ENCODE data around the gene CPB1. TPM values are rescaled to one million over a fixed set of nuclear protein-coding genes. Genes with fewer than 3 reads are reported as not detected.

Gene CPB1
- total and polyA plus RNA-seq, 10 of the 15 experiments (the other 5 are each of a cell fraction or from before 2014, with no cell fraction given): 4.8 TPM; not detected in 9

DNA sequence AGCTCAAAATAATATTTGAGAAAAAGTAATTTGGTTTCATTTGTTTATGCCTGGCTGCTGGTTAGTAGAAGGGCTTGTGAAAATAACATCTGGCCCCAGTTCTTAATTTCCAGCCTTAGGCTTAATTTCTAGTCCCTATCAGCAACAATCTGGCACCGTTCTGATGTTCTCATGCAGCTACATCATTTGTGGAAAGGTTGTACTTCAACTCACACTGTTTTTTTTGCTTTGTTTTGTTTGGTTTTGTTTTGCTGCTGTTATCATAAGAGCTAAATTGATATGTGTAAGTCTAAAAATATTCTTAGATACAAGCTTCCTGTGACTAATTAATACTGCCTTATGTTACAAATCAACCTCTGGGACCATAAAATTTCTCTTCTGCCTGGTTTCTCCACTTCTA, 46.4 kb downstream of the CPB1 start (continued):
- TF ChIP-seq CHD1 (IDR thresholded peaks at IDR 0.05; ENCODE audit: low read depth, low read length) (no peak), HCFC1 (IDR thresholded peaks at IDR 0.05; ENCODE audit: low read length) (no peak)
- TF ChIP-seq, protein P1, sequence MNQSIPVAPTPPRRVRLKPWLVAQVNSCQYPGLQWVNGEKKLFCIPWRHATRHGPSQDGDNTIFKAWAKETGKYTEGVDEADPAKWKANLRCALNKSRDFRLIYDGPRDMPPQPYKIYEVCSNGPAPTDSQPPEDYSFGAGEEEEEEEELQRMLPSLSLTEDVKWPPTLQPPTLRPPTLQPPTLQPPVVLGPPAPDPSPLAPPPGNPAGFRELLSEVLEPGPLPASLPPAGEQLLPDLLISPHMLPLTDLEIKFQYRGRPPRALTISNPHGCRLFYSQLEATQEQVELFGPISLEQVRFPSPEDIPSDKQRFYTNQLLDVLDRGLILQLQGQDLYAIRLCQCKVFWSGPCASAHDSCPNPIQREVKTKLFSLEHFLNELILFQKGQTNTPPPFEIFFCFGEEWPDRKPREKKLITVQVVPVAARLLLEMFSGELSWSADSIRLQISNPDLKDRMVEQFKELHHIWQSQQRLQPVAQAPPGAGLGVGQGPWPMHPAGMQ (IDR thresholded peaks at IDR 0.05; ENCODE audit: borderline replicate concordance): no peak

DNA sequence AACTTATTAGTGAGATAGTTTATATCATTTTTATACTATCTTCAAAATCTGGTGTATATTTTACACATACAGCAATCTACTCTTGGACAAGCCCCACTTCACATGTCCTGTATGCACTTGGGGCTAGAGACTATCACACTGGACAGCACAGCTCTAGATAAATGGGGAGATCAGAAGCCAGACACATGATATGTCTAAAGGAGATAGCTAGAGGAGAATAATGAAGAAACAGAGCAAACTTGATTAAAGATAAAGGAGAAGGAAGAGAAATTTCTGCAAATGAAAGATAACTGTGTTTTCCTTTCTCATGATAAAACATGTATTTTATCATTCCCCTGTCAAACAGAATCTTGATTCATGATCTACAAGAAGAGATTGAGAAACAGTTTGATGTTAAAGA, 50.5 kb downstream of the CPB1 start:
- ChIA-PET POLR2A (no interaction called here), CTCF (interaction anchor here (1.1 kb wide), 1 partner anchor 18 kb away, joined by 6 read pairs; no protein-coding TSS in a partner anchor), RAD21 (ENCODE audit: unreplicated experiment) (no interaction called here), SMC1A (ENCODE audit: uncharacterized antibody, unreplicated experiment) (no interaction called here)
- in situ Hi-C loops (cut with MboI): no loop called here
- Histone ChIP-seq H2AFZ (ENCODE audit: control insufficient read depth, low read depth, low read length) (no peak overlapping the region), H3K79me2 (ENCODE audit: control insufficient read depth, insufficient read depth, low read length) (no peaks in the 10 kb centered on the region), H3K4me2 (ENCODE audit: control insufficient read depth, insufficient read depth) (no peak overlapping the region), H3K4me3 (no peak overlapping the region), H4K20me1 (ENCODE audit: control insufficient read depth, insufficient read depth) (no peaks in the 10 kb centered on the region), H3K4me1 (ENCODE audit: control insufficient read depth, insufficient read depth, low read length) (no peaks in the 10 kb centered on the region), H3K9ac (ENCODE audit: control insufficient read depth, insufficient read depth, low read length) (no peak overlapping the region), H3K27ac (ENCODE audit: control insufficient read depth, insufficient read depth) (no peak overlapping the region), H3K9me3 (replicated peaks; ENCODE audit: control insufficient read depth, insufficient read depth, low read length) (no peaks in the 10 kb centered on the region), H3K27me3 (replicated peaks in 1 of 2; ENCODE audit: control insufficient read depth in 2 of 2, insufficient read depth in 2 of 2, low read length in 1 of 2) (no peaks in the 10 kb centered on the region; a peak in 1 of 4 replicates), H3K36me3 (ENCODE audit: control insufficient read depth in 2 of 2, insufficient read depth in 2 of 2, low read length in 1 of 2) (no peaks in the 10 kb centered on the region)
- TF ChIP-seq, protein P2, sequence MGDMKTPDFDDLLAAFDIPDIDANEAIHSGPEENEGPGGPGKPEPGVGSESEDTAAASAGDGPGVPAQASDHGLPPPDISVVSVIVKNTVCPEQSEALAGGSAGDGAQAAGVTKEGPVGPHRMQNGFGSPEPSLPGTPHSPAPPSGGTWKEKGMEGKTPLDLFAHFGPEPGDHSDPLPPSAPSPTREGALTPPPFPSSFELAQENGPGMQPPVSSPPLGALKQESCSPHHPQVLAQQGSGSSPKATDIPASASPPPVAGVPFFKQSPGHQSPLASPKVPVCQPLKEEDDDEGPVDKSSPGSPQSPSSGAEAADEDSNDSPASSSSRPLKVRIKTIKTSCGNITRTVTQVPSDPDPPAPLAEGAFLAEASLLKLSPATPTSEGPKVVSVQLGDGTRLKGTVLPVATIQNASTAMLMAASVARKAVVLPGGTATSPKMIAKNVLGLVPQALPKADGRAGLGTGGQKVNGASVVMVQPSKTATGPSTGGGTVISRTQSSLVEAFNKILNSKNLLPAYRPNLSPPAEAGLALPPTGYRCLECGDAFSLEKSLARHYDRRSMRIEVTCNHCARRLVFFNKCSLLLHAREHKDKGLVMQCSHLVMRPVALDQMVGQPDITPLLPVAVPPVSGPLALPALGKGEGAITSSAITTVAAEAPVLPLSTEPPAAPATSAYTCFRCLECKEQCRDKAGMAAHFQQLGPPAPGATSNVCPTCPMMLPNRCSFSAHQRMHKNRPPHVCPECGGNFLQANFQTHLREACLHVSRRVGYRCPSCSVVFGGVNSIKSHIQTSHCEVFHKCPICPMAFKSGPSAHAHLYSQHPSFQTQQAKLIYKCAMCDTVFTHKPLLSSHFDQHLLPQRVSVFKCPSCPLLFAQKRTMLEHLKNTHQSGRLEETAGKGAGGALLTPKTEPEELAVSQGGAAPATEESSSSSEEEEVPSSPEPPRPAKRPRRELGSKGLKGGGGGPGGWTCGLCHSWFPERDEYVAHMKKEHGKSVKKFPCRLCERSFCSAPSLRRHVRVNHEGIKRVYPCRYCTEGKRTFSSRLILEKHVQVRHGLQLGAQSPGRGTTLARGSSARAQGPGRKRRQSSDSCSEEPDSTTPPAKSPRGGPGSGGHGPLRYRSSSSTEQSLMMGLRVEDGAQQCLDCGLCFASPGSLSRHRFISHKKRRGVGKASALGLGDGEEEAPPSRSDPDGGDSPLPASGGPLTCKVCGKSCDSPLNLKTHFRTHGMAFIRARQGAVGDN (IDR thresholded peaks at IDR 0.05): no peak
- TF ChIP-seq SIX5 (IDR thresholded peaks at IDR 0.05; ENCODE audit: low read depth, low read length, severe bottlenecking) (no peak), SPI1 (IDR thresholded peaks at IDR 0.05; ENCODE audit: borderline replicate concordance, insufficient read depth, low read depth, low read length) (no peak), NR2C2 (IDR thresholded peaks at IDR 0.05; ENCODE audit: borderline replicate concordance, control insufficient read depth, insufficient read length, low read depth) (no peak)
- BruUV-seq (replicated peaks): no TSS peak
- intact Hi-C loops (cut with micrococcal nuclease; ENCODE audit: unreplicated experiment): no loop called here
- ATAC-seq (no peak), FAIRE-seq (no peak), DNase-seq (ENCODE audit: low read depth, low spot score) (no peak)
